GM19452 (cell line): Measurements from ENCODE around the gene JAM3.
A peak's percentile ranks its signal among the peaks of the same experiment; 100 is the strongest.
"Not testable (repeated sequence)": the region's sequence is repeated elsewhere in the genome, so short reads cannot be mapped to it uniquely, and the experiment has no call there.

Experiments used
- ATAC-seq: cut with Tn5 transposase; IDR thresholded peaks from one replicate; pipeline ENCODE4 v1.9.1; 2021; ENCODE audit not compliant: unreplicated experiment

Gene JAM3

DNA sequence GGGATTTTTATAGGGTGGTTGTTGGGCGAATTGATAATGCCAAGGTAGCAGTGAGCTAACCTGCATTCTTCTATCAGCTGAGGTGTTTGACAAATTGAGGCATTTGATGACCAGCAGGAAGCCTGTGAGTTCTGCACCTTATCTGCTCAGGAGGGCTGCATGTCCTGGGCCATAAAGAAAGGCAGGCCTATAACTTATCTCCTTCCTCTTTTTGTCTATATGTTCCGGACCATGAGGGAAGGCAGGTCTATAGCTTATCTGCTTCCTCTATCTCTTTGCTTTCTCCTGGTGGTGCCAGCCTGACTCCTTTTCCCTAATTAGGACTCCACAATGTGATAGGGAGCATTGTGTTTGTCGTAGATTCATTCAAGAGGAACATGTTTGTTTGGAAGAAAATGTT is 8.6 kb upstream of the JAM3 start:
- ATAC-seq: no peak

DNA sequence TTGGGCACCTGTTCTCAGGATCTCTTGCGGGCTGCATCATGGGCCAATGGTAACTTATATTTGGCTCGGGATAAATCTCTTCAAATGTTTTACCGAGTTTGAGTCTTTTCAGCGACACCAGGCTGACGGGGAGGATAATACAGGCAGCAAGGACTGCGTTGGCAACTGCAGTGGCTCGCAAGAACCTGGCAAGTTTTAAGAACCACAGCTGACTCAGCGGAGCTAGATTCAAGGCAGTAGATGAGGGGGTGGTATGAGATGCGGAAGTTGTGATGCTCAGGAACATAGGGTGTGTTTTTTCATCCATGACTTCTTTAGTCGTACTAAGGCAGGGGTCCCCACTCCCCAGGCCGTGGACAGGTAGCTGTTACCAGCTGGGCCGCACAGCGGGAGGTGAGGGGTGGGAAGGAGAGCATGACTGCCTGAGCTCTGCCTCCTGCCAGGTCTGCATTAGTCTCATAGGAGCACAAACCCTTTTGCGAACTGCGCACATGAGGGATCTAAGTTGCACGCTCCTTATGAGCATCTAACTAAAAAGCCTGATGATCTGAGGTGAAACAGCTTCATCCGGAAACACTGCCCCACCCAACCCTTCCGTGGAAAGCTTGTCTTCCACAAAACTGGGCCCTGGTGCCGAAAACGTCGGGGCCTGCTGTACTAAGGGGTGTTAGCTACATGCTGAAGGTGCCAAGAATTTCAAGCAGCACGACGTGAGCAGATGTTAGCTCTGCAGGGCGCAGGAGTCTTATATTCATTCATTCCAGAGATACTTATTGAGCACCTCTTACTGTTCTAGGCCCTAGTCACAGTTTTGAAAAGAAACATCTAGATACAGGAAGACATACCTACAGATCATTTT is 6.4 kb upstream of the JAM3 start:
- no peak for ATAC-seq

DNA sequence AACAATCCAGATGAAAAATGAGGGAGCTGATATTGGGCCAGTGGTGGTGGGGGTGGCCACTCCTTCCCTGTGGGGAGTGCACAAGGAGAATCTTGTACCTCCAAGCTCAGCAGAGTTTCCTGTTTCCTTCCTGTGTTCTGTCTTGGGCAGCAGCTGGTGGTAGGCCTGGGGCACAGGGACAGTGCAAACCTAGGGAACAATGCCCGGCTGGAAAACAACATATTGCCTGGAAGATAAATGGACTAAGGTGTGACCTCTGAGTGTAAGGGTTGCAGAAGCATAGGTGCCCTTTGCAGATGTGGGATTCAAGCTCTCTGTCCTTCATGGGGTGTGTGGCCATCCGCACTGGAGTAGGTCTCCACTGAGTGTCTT is 5.8 kb upstream of the JAM3 start:
- ATAC-seq: no peak

DNA sequence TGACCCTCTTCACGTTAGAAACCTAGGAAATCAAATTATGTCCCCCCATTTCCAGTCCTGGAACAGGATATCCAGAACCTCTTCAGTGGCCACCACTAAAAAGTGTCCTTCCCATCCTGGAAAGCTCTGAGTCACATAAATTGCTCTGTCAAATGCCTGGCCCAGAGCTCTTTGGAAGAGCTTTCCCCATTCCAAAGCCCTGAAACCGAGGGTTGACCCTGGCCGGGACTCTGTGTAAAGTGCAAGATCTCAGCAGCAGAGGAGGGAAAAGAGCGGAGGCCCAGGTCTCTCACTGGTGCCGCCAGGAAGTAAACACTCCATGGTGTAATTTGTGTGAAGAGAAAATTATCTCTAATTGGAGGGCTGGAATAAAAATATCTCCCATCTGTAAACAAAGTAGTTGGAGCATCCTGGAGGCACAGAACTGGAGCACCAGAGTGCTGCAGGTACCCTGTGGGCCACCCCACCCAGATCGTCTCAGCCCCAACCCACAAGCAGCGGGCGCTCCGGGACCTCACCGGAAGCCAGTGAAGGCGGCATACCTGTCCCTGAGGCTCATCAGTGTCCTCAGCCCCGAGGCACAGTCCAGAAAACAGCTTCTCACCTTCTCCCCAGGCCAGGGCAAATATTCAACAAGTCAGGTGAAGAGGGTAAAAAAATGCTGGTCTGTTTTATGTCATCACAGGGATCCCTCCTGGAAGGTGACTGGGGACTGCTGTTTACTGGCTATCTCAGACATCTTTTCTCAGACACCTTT is 4.7 kb upstream of the JAM3 start:
- ATAC-seq: no peak

DNA sequence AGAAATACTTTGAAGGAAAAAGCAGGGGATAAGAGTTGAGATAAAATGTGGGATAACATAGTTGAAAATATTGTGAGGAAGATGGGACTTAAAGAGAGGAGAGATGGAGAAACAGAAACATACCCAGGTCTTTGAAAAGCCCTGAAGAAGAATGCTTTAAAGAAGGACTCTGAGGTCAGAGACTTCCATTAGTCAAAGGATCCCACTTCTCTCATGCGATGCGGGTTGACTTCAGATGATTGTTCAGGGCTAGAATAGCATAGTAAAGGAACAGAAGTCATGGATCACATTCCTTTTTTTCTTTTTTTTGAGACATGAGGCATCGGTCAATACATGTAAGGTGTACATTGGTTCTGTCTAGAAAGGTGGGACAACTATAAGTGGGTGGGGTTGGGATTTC is 3.5 kb upstream of the JAM3 start:
- no peak for ATAC-seq

DNA sequence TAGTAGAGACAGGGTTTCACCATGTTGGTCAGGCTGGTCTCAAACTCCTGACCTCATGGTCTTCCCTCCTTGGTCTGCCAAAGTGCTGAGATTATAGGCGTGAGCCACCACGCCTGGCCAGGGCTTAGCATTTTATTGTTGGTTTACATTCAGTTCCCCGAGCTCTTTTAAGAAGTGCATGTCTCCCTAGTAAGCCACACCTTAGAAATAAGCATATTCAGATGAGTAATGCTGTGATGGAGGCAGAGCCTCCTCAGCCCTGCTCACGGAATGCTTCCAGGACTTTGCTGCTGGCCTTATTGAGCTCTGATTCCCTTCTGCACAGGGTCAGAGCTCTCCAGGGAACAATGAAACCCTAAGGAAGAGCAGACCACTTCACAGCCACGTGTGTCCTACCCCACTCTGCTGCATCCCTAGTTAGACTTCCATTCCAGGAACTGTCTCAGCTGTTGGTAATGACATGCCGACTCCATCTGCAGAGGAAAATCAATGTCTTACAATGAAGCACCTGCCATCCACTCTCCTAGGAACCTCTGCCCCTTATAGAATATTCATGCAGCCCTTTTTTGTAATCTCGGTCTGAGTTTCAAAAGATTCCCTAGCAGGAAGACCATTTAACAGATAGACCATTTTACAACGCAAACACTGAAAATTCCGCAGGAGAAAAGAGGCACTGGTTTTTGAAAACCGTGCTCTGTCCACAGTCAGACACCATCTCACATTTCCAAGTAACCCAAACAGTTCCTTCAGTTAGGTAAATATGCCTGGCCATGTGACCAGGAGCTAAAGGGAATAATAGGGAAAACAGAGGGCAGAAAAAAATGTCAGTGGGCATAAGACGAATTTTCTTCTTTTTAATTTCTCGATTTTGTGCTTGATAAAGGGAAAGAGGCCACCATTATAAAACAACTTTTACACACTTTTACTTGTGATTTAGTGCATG is 1.7 kb upstream of the JAM3 start:
- no peak for ATAC-seq

DNA sequence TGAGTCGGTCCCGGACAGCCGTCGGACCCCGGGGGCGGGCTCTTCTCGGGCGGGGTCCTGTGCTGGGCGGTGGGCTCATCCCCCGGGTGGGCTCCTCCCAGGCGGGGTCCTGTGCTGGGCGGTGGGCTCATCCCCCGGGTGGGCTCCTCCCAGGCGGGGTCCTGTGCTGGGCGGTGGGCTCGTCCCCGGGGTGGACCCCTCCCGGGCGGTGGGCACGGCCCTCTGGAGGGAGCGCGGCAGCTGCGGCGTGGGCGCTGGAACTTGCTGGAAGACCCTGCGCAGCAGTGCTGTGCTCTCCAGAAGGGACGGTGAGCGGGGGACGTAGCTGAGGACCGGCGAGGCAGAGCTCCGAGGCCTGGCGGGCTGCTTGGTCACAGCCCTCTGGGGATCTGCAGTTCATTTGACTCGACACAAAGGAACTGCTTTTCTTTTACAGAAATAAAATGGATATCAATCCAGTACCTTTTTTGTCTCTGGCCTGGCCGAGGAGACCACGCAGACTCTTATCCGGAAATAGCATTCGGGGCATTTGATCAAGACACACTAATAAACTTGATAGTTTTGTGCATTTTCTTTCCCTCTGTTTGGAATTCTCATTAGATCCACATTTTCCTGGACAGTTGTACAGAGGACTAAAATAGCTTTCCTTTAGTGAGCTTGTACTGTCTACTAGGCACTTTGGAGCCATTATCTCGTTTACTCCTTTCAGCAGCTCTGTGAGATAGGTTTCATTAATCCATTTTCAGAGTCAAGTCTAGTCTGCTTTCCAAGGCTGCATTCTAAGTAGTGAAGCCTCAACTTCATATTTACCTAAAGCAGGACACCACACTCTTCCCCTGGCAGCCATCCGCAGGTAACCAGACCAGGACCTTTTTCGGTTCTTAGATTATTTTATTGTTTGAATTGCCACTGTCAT is 812 bp downstream of the JAM3 start:
- ATAC-seq: no peak

DNA sequence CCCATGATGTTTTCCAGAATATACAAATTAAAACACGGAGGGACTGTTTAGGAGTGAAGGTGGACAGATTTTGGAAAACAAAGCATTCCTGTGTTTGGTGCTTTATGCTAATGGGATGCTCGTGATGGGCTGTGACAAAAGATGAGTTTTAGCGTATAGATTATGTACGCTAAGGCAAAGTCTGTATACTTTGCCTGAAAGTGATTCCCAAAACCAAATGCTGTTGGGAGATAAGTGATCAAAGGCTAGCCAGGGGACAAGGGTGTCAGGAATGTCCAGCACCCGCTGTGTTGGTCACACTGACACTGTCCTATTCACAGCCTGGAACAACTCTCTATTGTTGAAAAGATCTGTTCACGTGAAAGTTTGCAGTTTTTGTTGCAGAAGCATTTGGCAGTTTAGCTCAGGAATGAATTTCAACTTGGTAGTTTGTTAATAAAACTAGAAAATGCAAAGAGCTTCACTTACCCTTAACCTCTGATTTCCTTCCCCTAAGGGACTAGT is 1.5 kb downstream of the JAM3 start:
- no peak for ATAC-seq

DNA sequence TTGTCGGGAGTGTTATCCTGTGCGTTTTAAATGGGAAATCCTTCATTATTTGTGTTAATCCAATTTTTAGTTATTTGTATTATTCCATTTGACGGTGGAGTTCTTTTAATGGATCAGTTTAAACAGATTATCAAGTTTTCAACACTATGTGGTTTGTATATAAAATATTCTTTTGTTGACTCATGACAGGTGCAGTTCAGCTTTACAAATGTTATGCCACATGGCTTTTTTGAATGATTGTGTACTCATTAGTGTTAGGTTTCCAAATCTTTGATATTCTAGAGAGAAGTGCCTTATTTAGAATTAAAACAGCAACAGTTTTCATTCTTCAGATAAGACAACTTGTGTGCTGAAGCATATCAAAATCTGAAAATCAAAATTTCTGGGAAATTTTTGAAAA is 2.4 kb downstream of the JAM3 start:
- no peak for ATAC-seq

DNA sequence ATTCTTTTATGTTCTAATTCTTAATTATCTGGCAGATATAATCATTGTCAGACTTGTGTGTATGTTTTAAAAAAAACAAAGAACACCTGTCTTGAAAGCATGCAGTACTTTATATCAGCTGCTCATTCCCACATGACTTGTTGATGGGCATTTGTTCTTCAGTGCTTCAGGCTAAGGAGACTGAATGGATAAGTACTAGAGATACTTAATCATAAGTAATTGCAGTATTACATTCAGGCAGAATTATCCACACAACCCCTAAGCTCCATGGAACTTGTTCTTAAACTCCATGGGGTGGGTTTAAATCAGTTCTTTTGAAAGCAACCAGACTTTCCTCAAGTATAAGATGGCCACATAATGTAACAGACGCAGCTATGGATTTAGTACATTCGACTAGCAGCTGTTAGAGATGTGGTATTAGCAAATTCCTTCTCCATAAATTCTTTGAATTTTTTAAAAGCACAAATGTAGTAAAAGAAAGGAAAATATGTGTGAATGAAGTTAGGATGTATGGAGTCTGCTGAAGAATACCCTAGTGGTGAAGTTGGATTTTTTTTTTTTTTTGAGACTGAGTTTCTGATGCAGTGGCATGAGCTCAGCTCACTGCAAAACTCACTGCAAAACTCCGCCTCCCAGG is 3.0 kb downstream of the JAM3 start:
- no peak for ATAC-seq

DNA sequence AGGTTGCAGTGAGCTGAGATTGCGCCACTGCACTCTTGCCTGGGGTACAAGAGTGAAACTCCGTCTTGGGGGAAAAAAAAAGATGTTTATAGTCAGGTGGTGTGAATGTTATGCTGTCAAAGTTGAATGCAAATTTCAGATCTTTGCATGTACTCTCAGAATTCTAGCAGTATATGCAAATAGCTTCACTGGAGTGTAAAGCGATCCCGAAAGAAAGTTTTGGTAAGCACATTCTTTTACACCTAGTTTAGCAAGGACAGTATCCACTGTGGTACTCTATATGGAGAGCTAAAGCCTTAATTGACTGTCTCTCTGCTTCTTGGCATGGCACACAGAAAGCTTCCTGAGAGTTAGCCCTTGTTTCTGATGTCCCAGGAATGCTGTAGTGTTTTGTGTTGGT is 4.0 kb downstream of the JAM3 start:
- peak; percentile 46 for ATAC-seq

DNA sequence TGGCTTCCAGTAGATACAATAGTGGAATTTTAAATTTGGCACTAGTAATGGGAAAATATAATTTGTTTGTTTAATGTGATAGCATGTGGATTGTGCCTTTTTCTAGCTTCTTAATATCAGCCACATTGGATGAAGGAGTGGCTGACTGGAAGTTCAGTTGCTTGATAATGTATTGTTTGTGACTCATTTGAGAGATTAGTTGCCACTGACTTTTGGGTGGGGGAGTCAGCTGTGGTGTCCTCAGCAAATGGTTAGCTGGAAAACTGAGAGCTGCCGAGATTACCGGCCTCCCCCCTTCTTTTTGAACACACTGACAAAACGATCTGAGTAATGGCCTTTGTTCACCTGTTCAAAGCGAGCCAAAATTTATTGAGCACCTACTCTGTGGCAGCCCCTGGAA is 5.5 kb downstream of the JAM3 start:
- ATAC-seq: no peak

DNA sequence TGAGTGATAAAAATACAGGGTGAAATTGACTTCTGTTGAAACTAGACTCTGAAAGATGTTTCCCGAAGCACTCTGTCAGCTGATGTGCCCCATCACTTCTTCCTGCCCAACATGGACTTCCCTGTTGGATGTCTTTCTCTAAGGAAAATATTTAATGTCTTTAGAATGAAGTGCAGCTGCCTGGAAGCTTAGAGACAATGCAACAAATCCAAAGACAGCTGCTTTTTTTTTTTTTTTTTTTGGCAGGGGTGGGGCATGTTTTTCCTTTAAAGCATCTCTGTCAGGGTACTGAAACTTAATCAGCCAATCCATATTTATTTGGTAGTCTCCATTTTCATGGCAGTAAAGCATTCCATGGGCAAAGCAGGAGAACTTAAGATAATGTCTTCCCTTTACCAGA is 5.9 kb downstream of the JAM3 start:
- ATAC-seq: no peak

DNA sequence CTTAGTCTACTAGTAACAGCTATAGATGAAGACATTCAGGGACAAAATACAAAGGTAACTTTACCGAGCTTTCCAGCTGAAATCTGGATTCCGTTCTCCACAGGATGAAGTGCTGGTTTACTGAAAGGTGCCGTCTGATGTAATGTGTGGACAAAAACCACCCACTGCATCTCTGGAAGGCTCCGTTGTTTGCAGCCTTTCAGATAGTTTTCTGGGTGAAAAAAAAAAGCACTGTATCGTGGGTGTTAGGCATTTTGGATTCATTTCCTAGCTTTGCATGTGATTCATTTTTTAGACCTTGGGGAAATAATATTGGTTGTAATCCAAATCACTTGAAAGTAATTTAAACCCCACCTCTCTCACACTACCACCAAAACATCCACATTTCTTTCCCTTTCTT is 10.4 kb downstream of the JAM3 start:
- no peak for ATAC-seq

DNA sequence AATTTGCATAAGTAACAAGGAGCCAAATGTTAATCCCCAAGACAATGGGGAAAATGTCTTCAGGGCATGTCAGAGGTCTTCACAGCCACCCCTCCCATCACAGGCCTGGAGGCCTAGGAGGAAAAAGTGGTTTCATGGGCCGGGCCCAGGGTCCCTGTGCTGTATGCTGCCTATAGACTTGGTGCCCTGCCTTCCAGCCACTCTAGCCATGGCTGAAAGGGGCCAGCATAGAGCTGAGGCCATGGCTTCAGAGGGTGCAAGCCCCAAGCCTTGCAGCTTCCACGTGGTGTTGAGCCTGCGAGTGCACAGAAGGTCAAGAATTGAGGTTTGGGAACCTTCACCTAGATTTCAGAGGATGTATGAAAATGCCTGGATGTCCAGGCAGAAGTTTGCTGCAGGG is 12.4 kb downstream of the JAM3 start:
- ATAC-seq: not testable (repeated sequence)

DNA sequence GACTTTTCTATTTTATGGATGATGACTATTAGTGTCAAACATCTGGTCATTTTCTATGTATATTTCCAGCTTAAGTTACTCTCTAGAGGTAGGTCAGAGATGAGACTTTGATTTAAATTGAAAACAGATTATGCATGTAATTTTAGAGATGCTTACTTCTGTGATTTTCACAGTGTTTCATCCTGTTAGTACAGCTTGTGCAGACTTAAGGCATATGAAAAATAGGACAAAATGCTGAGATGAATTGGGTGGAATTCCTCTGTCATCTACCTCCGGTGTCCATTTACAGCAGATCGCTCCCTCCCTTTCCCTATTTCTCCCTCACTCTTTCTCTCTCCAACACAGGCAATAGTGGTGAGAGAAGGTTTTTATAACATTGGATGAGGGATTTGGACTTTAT is 14.1 kb downstream of the JAM3 start:
- ATAC-seq: no peak

DNA sequence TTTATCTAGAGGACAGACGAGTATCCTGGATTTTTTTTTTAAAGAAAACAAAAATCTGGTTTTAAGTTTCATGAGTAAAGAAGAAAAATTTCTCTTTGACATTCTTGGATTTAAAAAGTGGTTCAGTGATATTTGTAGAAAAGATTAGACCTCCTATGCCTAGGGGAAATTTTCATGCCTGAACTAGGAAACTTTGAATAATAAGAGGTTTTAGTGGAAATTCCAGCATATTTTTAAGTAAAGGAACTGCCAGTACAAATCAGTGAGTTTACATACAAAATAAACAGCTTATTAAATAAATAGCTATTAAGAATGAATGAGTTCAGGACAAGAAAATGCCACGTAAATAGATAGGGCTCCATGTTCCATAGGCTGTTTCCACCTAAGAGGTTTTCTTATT is 17.5 kb downstream of the JAM3 start:
- no peak for ATAC-seq

DNA sequence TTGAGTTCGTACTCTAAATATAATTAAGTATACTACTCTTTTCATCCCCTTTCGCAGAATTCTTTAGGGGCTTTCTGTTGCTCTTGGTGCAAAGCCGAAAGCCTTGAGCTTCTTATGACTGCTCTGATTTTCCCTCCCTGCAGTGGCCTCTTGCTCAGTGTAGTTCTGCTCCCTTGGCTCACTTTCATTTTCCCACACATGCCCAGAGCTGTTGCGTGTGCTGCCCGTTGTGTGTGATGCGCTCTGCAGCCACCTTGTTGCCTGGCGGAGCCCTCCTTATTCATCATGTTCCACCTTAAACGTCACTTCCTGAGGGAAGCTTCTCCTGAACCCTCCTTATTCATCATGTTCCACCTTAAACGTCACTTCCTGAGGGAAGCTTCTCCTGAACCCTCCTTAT is 23.1 kb downstream of the JAM3 start:
- not testable (repeated sequence) for ATAC-seq

DNA sequence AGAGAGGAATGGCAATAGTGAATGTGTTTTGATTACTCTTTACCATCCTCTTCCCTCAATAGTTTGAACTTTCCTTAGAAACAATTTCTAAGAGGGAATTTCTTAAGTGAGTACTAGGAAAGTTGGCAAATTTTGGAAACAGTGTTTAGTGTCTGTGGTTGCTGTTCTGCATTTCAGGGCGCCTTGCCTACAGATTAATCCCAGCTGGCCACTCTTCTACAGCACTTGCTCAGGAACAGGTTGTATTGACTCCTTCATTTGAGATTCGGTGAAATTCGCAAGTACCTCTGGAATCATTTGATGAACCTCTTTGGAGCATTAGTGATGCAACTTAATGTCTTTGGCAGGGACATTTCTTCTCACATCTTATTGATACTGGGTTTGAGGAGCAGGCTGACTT is 28.3 kb downstream of the JAM3 start:
- ATAC-seq: no peak
